GM23338 (cell line): ENCODE data around the gene SLC7A4.

Experiments
- CTCF ChIP-seq, 2 experiments: fragments of 200-600 bp in 1 of 2; sonication (generic) in 1 of 2; conservative IDR thresholded peaks; 2 replicates each; pipeline versions ENCODE4 v1.5.1 to v1.6.1; 2016 to 2017; ENCODE audit warnings: antibody characterized with exemption in 2 of 2, low read depth in 2 of 2, mild to moderate bottlenecking in 2 of 2, moderate library complexity in 1 of 2
- POLR2AphosphoS5 ChIP-seq: IDR thresholded peaks from 2 replicates; pipeline ENCODE4 v1.6.1; 2016; ENCODE audit warnings: antibody characterized with exemption, low read depth
- REST ChIP-seq: IDR thresholded peaks from one replicate; pipeline ENCODE4 v1.6.1; 2018; ENCODE audit warnings: antibody characterized with exemption; ENCODE audit not compliant: unreplicated experiment

GRCh38 chr22:20996031-20996410 lies 36.3 kb downstream of the SLC7A4 start:
- no peak for TF ChIP-seq CTCF (conservative IDR thresholded peaks at IDR 0.05; ENCODE audit: low read depth in 2 of 2)
- no peak for TF ChIP-seq REST
- TF ChIP-seq POLR2AphosphoS5 = no peak
